Colon (tissue), 2 donors: ENCODE measurements around the gene CCDC88C.
"Not testable (repeated sequence)": the region's sequence is repeated elsewhere in the genome, so short reads cannot be mapped to it uniquely, and the experiment has no call there.

Experiments
- FAIRE-seq: peaks from 2 replicates; lab custom pipeline; 2012; peaks lifted over from hg19 to GRCh38; lab: Jason Lieb, UNC
- donor health status: control.
- donor health status: control.

Gene CCDC88C

DNA sequence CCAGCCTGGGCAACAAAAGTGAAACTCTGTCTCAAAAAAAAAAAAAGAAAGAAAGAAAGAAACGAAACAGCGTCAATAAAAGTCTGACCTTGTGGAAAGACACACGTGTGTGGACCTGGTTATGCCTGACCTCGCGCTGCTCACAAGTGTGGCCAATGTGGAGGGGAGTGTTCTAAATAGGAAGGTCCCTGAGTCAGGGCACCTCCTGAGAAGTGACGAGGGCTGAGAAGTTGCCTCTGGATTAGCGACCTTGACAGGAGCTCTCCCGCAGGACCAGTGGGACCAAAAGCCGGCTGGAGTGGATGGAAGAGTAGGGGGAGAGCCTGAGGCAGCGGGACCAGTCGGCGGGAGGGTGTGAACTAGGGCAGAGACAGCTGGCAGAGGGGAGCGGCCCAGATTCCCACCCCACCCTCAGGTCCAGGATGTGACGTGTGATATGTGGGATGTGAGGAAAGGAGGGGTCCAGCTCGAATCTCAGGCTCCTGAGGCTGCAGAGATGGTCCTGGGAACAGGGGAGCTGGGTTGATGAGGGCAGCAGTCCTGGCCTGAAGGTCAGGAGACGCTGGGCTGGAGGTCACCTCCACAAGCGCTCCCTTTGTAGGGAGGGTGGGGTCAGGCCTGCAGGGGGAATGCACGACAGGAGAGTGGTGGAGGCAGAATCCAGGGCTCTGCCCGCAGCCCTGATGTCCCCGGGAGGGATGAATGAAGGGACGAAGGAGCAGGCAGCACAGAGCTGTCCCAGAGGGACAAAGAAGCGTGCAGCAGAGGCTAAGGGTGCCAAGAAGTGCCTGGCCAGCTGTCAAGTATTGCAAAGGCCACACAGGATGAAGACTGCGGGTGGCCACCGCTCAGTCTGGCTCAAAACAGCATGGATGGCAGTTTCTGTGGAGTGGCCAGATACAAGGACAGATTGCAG, 148.3 kb downstream of the CCDC88C start:
- no peak for FAIRE-seq

DNA sequence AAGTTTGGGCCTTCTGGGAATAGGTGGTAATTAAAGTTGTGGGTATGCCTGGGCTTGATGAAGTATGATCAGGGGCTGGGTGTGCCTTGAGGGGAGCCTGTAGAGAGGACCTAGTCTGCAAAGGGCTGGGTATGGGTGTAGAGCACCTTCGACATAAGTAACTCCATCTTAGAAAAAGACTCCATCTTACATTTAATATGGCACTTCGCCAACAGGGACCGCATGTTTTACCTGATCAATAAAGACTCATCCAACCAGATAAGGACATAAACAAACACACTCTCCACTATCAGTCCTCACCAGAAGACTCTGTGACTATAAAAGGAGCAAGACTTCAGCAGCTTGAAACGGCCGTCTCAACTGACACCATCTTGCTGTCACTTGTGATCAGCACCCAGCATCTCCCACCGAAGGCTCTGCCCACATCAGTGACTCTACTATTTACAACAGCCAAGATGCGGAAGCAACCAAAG, 149.6 kb downstream of the CCDC88C start:
- FAIRE-seq: no peak

DNA sequence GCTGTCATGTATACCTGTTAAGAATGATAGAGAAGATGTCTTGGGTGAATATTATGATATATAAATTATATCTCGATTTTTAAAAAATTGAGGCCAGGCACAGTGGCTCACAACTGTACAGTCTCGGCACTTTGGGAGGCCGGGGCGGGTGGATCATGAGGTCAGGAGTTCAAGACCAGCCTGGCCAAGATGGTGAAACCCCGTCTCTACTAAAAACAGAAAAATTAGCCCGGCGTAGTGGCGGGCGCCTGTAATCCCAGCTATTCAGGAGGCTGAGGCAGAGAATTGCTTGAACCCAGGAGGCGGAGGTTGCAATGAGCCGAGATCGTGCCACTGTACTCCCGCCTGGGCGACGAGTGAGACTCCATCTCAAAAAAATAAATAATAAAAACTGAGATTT, 151.3 kb downstream of the CCDC88C start:
- not testable (repeated sequence) for FAIRE-seq

DNA sequence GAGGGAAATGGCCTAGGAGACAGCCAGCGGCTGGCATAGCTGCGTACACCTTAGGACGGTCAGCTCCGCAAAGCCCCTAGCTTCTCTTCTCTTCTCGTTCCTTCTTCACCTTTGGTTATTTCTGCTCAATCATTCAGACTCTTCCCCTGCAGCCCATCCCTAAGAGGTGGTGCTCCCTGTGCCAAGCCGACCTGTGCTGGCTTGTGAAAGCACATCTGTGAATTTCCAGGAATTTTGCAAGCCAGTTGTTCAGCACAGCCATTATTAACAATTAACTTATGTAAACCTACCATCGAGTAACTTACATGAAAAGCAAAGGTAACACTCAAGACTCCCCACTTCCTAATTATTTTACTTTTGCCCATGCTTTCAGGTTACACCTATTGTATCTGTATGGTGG, 152.2 kb downstream of the CCDC88C start:
- no peak for FAIRE-seq

DNA sequence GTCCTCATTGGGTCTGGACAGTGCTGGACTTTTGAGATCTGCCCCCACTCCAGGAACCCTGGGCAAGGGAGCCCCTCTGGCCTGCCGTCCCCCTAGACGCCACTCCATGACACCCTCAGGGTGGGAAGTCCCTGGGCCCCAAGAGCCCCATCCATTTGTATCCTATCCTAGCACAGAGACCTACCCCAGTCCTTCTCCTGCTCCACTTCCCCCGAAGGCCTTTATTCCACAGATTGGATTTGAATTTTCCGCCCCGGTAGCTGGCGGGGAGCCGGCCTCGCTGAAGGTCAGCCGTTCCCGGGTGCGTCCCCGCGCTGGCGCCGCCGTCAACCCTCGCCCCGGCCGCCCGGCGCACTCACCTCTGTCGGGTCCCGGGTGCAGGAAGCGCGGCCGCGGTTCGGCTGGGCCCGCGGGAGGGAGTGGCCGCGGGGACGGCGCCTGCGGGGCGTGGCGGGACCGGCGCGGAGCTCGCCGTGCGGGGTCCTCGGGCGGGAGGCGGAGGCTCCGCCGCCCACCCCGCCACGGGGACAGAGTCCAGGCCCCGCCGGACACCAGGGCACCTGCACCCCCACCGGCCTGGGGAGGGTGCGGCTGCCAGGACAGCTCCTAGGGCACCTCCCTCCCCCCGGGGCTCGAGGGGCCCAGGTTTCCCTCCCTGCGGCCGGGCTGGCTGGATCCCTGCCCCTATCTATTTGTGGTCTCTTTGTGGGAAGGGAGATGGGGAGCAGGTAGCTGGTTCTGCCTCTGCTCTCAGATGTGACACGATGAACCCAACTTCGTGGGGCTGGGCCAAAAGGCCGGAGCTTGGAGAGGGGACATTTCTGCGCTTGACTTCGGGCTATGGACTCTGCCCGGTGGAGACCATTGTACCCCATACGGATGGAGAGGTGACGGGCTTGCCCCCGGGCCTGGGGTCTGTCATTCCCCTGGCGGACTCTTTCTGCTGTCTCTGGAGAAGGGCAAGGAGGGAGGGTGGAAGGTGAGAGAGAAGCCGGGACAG, 153.2 kb downstream of the CCDC88C start:
- FAIRE-seq: no peak

DNA sequence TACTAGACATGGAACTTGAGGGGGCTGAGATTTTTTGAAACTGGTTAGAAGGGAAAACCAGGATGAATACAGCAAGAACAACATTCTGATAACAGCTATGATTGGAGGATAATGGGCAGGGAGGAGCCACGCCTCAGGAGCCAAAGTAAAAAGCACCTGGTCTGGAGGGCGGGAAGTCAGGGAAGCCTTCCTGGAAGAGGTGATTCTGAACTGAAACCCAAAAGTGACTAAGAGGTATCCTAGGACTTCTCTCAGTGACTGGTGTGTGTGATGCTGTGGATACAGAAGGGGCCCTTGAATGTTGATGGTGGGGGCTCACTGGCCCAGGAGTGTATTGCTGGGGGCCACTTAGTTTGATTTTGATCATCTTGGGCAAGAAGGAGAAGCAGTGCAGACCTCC, 154.3 kb downstream of the CCDC88C start:
- no peak for FAIRE-seq

DNA sequence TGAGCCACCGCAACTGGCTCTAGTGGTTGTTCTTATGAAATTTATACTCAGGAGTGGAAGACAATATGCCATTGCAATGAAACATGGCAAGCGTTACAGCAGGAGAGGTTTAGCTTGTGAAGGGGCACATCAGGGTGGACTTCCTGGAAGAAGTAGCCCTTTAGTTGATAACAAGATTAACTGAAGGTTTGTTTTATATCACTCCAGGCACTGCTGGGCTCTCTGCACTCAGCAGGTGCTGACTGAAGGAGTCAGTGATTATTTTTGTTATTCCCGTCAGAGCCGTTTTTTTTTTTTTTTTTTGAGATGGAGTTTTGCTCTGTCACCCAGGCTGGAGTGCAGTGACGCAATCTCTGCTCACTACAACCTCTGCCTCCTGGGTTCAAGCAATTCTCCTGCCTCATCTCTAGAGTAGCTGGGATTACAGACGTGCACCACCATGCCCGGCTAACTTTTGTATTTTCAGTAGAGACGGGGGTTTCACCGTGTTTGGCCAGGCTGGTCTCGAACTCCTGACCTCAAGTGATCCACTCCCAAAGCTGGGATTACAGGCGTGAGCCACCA, 155.6 kb downstream of the CCDC88C start:
- no peak for FAIRE-seq

DNA sequence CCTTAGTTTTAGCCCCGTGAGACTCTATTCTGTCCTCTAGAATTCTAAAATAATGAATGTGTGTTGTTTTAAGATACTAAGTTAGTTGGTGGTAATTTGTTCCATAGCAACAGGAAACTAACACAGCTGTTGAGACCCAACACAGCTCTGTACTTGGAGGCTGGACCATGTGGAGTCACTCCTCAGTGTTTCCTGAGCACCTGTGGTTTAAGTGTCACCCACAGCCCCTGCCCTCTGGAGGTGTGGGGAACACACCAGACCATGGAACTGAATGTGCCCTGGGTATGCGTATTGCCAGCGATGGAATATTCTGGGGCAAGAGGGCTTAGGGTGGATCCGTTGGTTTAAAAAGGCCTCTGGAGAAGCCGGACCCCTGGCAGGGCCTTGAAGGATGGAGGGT, 156.5 kb downstream of the CCDC88C start:
- FAIRE-seq: no peak

DNA sequence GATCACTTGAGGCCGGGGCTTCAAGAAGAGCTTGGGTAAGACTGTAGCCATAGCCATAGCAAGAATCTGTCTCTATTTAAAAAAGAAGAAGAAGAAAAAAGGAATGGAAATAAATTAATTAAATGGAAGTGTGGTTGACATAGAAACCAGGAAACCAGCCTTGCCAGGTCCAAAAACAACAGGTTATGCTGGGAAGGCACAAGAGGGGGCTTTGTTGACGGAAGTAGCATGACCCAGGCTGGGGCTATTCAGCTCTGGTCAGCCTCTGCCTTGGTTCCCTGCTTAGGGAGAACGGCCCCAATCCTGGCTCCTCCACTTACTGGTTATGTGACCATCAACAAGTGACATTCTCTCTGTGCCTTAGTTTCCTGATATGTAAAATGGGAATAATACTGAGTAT, 158.7 kb downstream of the CCDC88C start:
- no peak for FAIRE-seq

DNA sequence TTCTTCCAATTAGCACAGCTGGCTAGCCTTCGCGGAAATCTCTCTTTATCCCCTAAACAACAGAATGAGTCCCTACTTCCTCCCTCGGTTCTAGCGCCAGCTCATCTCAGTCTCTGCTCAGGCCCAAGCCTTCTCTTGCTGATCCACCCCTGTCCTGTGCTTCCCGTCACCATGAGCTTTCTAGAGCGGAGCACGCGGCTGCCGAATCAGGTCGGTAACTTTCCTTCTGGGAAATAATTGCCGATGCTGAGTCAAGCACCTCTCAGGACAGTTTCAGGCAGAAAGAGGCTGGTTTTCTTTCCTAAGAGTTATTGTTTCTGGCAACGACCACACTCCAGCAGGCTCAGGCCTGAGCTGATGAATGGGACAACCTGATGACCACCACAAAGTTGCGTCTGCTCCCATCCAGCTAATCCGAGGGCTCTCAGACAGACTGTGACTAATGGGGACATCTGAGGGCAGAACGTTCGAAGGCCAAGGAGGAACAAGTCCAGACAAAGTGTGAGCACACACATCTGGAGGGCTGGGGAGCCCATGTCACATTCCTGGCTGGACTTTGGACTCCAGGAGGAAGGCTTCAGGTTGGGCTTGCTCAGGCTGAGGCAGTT, 159.5 kb downstream of the CCDC88C start:
- FAIRE-seq: no peak

DNA sequence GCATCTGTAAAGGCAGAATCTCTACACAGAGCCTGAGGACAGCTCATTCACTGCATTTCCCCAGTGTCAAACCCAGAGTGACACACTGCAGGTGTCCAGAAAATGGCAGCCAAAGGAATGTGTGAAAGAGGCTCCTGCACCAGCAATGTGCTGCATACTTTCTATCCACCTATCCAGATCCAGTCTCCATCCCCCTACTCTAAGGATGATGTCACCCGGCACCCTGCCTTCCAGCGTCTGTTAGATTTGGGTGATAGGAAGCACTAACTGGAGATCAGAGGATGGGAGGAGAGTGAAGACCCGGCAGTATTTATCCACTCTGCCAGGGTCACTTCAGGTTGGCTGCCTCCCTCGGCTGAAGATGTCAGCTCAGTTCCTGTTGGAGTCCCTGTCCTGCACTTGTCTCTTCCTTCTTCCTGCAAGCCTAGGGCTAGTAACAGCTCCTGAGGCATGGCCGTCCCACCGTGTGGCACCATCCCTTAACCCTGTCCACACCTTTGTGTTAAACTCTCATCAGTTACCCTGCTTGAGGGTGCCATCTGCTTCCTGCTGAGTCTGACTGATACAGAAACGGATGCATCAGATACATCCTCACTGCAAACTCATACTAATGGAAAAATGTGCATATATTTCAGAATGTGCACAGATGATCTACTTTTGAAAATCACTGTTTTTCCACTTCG, 160.2 kb downstream of the CCDC88C start:
- no peak for FAIRE-seq

DNA sequence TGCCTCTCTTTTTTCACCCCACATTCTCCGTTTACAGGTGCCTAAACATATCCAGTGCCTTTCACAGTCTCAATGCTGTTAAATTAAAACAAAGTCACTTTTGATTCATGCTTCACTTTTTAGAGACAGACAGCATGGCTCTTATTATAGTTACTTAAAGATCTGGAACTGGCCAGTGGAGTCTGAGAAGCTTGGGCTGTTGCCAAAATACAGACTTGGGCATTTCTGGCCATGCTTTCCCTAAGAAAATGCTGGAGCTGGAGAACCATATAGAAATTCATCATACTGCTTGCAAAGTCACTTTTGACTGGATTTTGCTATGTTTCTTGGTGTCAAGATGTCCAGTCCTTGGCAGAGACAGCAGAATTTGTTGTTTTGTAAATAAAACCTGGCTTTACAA, 161.0 kb downstream of the CCDC88C start:
- FAIRE-seq: no peak

DNA sequence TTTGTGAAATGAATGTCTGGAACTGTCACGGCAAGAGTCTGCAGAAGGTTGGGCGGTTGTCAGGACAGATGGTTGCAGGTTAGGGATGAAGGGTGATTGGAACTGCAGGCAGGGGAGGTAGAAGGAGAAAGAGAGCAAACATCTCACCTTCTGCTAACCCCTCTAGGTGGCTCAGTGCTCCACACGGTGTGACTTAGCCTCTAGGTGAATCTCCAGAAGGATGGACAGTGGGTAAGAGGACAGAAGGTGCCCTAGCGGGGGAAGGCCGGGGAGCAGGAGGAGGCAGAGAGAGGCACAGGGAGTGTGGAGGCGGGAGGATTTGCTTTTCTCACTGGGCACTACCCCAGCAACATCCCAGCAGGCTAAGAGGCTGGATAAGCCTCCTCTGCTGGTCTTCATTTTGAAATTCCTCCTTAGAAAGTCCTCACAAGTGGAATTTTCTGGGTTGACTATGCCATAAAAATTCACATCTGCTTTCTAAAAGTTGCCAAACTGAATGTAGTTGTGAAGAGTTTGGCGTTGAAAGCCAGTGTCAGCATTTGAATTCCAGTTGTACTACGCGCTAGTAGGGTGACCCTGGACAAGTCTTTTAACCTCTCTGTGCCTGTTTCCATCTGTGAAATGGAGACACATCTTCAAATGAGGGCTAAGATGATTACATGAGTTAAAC, 162.5 kb downstream of the CCDC88C start:
- no peak for FAIRE-seq

DNA sequence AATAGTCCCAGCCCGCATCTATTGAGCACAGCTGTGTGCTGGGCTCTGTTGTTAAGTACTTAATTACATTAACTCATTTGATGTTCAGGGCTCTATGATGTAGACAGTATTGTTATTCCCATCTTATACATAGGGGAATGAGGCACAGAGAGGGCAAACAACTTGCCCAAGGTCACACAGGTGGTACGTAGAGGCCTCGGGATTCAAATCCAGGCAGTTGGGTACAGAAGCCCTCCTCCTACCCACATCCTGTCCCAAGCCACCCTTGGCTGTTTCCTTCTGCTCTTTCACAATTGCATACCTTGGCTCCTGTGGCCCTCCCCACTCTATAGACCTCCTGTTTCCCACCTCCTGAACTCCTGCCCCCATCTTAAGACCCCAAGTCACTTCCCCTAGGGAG, 163.2 kb downstream of the CCDC88C start:
- no peak for FAIRE-seq

DNA sequence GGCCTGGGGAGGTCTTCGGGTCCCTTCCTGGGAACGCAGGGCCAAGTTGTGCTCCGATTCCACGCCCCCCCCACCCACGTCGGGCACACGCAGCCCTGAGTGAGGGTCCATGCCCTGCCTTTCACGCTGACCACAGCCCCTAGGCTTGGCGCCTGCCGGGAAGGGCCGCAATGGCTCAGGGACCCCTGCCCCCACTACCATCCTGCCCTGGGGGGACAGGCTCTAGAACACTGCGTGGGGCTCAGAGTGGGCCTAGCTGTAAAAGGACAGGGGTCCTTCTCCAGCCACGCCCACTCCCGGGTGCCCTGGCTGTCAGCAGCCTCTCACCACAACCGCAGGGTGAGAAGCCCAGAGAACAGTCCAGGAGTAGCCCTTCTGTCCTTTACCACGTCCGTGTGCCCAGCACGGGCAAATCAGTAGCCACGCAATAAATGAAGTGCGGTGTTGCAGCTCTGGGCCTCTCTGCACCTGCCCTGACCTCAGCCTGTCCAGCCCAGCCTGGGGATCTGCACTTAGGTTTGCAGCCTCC, 163.8 kb downstream of the CCDC88C start:
- no peak for FAIRE-seq

DNA sequence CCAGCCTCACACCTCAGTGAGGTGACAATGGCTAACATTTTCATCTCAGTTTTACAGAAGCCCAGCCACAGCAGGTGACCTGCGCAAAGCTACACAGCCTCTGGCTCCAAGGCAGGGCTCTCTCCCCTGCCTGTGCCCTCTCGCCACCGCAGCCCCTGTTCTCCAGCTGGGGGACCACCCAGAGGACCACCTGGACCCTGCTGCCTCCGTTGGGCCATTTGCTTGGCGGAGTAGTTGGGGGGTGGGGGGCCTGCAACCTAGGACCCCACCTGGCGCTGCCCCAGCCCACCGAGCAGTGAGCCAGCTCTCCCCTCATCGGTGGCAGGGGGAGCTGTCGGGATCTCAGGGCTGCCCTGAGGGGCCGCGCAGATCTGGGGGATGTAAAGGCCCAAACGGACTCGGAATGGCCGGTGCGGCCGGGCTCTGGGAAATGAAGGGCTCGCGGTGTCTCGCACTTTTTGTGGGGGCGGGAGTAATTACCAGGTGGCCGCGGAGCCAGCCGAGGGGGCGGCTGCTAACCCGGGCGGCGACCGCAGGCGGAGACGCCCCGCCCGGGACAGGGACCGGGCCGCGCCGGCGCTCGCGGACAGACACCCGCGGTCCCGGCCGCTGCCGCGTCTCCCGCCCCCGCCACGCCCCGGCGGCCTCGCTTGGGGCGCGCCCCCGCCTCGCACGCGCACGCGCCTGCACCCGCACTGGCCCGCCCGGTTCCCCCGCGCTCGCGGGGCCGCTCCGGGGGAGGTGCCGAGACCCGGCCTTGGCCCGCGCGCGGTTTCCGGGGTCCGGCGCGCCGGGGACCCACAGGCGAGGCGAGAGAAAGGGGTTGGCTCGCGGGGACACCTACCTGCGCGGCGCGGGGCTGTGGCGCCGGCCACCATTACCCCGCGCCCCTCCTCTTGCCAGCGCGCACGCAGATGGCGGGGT, 164.5 kb downstream of the CCDC88C start:
- no peak for FAIRE-seq

DNA sequence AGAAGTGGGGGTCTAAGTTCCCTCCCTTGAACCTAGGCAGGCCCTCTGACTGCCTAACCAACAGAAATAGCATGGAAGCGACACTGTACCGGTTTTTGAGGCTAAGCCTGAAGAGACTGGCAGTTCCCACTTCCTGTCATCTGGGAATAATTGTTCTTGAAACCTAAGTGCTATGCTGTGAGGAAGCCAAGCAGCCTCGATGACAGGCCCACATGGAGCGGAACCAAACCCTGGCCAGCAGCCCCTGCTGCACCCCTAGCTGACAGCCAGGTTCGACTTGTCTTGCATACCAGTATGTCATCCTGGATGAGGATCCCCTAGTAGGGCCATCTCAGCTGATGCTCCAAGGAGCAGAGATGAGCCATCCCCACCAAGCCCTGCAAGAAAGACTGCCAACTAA, 166.7 kb downstream of the CCDC88C start:
- FAIRE-seq: no peak

DNA sequence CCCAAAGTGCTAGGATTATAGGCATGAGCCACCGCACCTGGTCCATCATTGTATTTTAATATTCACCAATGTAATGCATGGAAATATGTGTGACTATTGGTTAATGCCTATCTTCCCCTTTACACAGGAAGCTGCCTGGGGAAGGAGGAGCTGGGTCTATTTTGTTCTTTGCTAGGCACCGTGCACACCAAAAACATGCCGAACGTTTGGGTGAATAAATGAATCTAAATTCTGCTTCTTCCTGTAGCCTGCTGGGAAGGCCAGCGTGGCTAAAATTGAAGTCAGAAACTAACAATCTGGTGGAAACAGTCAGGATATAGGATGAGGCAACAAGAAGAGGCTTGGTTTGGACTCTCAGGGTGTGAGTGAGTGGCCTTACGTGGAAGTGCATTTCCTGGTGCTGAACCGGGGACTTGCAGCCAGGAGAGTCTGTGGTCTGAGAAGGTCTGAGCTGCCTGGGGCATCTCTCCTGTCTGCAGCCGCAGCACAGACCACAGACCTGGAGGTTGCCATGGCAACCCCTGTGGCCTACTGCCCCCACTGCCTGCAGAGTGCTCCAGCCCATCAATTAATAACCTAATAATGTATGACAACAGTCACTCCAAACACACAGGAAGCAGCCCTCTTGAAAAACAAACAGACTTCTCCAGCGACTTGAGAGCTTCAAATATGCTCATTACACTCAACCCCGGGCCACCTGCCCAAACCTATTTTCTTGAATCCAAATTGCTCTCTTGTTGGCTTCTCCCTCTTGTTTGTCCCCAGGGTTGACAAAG, 167.6 kb downstream of the CCDC88C start:
- no peak for FAIRE-seq
